Colonic mucosa (tissue), 4 donors: ENCODE measurements around the gene PSME3. TPM values are rescaled to one million over a fixed set of nuclear protein-coding genes. Genes with fewer than 3 reads are reported as not detected.
"Not testable (repeated sequence)": the region's sequence is repeated elsewhere in the genome, so short reads cannot be mapped to it uniquely, and the experiment has no call there.

Experiments used
- DNase-seq: peaks from one replicate; pipeline ENCODE4 v3.0.0-alpha.2; 2020
- H3K27ac ChIP-seq: fragments of 200-600 bp; one replicate; pipeline ENCODE4 v1.8.0; 2021
- H3K27me3 ChIP-seq: fragments of 200-600 bp; one replicate; pipeline ENCODE4 v1.8.0; 2021
- H3K36me3 ChIP-seq: fragments of 200-600 bp; one replicate; pipeline ENCODE4 v1.8.0; 2021
- H3K4me1 ChIP-seq: fragments of 200-600 bp; one replicate; pipeline ENCODE4 v1.8.0; 2021; ENCODE audit warnings: mild to moderate bottlenecking
- H3K4me3 ChIP-seq: fragments of 200-600 bp; one replicate; pipeline ENCODE4 v1.8.0; 2021
- H3K9ac ChIP-seq, 2 donors: one replicate each; pipeline ENCODE4 v1.7.0; 2013; ENCODE audit warnings: control low read depth in 2 of 2, low read depth in 2 of 2, low read length in 2 of 2
- H3K9me3 ChIP-seq: fragments of 200-600 bp; one replicate; pipeline ENCODE4 v1.8.0; 2021
- intact Hi-C: fragments of 100-400 bp; cut with DNase I; formaldehyde crosslinking; loops from one replicate; pipeline ENCODE4 v1.14.1; 2022
- total RNA-seq, 2 donors: library from RNA; stranded (reverse); fragmentation: NEBNext Ultra II Directional in 1 of 2; extraction: Animal tissue kit (Norgen Biotek cat#: 25700) in 1 of 2; gene quantifications; one replicate each; pipeline ENCODE4 v1.2.1, GENCODE V29; 2021
- TF ChIP-seq, protein P1 (sequence below): fragments of 200-600 bp; IDR thresholded peaks from one replicate; pipeline ENCODE4 v1.8.0; 2022; ENCODE audit warnings: antibody characterized with exemption, mild to moderate bottlenecking
- donor health status: healthy.
- donor health status: DM: no; HTN: no; CAD: no.
- donor health status: DM: no; HTN: no; CAD: no.

Gene PSME3
- total RNA-seq, 2 donors from 2014 or later: 86.4 to 163 TPM

DNA sequence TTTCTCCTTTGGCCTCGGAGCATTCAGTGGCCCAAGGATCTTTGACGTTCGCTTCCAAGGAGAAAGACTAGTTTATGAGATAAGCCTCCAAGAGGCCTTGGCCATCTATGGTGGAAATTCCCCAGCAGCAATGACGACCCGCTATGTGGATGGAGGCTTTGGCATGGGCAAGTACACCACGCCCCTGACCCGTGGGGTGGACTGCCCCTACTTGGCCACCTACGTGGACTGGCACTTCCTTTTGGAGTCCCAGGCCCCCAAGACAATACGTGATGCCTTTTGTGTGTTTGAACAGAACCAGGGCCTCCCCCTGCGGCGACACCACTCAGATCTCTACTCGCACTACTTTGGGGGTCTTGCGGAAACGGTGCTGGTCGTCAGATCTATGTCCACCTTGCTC lies 19.2 kb downstream of the PSME3 start:
- H3K9ac ChIP-seq: no peak overlapping the region
- TF ChIP-seq, protein P1, sequence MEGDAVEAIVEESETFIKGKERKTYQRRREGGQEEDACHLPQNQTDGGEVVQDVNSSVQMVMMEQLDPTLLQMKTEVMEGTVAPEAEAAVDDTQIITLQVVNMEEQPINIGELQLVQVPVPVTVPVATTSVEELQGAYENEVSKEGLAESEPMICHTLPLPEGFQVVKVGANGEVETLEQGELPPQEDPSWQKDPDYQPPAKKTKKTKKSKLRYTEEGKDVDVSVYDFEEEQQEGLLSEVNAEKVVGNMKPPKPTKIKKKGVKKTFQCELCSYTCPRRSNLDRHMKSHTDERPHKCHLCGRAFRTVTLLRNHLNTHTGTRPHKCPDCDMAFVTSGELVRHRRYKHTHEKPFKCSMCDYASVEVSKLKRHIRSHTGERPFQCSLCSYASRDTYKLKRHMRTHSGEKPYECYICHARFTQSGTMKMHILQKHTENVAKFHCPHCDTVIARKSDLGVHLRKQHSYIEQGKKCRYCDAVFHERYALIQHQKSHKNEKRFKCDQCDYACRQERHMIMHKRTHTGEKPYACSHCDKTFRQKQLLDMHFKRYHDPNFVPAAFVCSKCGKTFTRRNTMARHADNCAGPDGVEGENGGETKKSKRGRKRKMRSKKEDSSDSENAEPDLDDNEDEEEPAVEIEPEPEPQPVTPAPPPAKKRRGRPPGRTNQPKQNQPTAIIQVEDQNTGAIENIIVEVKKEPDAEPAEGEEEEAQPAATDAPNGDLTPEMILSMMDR: no peak
- no peak overlapping the region for H3K4me3 ChIP-seq
- H3K27me3 ChIP-seq: no peaks in the 10 kb centered on the region
- intact Hi-C loops: no loop called here
- DNase-seq: no peak
- H3K27ac ChIP-seq: peak overlapping the region; percentile 44
- no peaks in the 10 kb centered on the region for H3K4me1 ChIP-seq
- H3K9me3 ChIP-seq: no peaks in the 10 kb centered on the region
- H3K36me3 ChIP-seq: no peaks in the 10 kb centered on the region

DNA sequence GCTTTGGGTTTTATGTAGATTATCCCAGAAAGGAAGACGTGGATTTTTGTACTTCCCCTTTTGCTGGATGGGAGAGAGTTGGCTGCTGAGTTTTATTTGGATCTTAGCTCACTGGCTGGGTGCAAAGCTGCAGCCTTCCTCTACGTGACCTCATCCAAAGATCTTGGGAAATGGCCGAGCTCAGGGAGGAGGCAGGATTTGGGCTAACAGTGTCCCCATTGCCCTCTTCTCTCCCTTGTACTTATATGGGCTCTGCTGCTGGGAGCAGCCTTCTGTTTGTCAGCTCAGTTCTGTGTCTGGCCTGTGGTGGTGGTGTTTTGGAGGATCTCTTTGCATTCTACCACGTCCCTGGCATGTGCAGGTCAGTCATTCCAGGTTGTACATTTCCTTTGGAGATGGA lies 19.8 kb downstream of the PSME3 start:
- TF ChIP-seq, protein P1: no peak
- no peak for DNase-seq
- no peaks in the 10 kb centered on the region for H3K36me3 ChIP-seq
- peak overlapping the region; percentile 44 for H3K27ac ChIP-seq
- no peaks in the 10 kb centered on the region for H3K27me3 ChIP-seq
- H3K9ac ChIP-seq: peak overlapping the region in 1 of 2 donors; percentile 1
- intact Hi-C loops: no loop called here
- no peaks in the 10 kb centered on the region for H3K9me3 ChIP-seq
- H3K4me1 ChIP-seq: no peaks in the 10 kb centered on the region
- peak overlapping the region; percentile 24 for H3K4me3 ChIP-seq

DNA sequence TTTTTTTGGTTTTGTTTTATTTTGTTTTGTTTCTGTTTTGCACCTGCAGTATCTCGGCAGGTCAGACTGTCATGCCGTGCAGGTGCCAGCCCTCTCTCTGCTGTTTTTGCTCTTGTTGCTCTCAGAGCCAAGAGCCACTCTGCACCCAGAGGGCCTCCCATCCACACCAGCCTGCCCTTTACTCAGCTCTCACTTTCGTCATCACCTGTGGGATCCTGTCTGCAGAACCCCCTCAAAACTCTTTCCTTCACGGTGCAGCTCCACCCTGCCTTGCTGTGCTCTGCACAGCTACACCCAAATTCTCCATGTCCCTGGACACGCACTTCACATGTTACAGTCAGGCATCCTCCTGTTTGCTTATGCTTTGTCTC lies 20.4 kb downstream of the PSME3 start:
- no peak for DNase-seq
- no peaks in the 10 kb centered on the region for H3K36me3 ChIP-seq
- intact Hi-C loops: no loop called here
- no peaks in the 10 kb centered on the region for H3K27me3 ChIP-seq
- H3K27ac ChIP-seq: no peak overlapping the region
- H3K4me1 ChIP-seq: no peaks in the 10 kb centered on the region
- no peaks in the 10 kb centered on the region for H3K9me3 ChIP-seq
- TF ChIP-seq, protein P1: no peak
- H3K9ac ChIP-seq: peak overlapping the region; percentile 1 to 36
- H3K4me3 ChIP-seq: peak overlapping the region; percentile 24

DNA sequence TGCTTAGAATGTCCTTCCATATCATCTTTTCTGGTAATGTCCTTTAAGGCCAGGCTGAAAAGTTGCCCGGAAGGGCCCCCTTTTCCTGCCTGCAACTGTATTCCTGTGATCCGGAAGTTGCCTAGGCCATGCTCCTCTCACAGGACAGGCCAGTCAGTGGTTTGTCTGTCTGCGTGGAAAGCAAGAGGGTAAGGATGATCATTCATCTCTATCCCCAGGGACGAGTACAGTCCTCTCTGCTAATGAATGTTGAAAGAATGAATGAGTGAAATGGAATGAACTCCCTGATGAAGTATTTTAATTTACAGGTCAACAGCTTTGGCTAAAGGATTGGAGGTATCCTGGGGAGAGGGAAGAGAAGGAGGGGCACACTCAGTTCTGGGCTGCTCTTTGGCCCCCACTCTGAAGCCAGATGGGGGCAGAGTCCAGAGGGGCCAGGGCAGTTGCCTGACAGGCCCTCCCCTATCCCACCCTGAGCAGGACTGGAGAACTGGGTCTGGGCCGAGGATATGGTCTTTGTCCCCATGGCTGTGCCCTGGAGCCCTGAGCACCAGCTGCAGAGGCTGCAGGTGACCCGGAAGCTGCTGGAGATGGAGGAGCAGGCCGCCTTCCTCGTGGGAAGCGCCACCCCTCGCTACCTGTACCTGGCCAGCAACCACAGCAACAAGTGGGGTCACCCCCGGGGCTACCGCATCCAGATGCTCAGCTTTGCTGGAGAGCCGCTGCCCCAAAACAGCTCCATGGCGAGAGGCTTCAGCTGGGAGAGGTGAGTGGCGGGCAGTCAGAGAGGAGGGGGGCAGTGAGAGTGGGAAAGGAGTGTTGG lies 21.0 kb downstream of the PSME3 start:
- Histone ChIP-seq H3K36me3 (no peaks in the 10 kb centered on the region), H3K27me3 (no peaks in the 10 kb centered on the region), H3K9me3 (no peaks in the 10 kb centered on the region), H3K4me3 (peak overlapping the region; percentile 24), H3K4me1 (no peaks in the 10 kb centered on the region), H3K9ac (peak overlapping the region in 1 of 2 donors; percentile 36), H3K27ac (no peak overlapping the region)
- intact Hi-C loops: no loop called here
- TF ChIP-seq, protein P1: no peak
- DNase-seq: no peak

DNA sequence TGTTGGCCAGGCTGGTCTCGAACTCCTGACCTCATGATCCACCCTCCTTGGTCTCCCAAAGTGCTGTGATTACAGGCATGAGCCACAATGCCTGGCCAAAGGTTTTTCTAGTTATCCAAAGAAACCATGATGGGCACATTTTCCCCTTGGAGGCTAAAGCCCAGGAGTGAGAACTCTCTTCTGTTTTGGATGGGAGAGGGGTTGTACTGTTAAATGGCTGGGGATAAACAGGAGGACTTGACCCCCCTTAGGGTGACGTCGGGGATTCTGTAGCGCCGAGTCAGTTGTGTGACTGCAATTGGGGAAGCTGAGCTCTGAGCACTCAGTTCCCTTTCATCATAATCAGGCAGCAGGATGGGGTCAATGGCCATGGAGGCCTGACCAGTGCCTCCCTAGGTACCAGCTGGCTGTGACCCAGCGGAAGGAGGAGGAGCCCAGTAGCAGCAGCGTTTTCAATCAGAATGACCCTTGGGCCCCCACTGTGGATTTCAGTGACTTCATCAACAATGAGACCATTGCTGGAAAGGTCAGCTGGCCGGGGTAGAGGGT lies 21.9 kb downstream of the PSME3 start:
- no peak overlapping the region for H3K4me3 ChIP-seq
- no peak overlapping the region for H3K27ac ChIP-seq
- H3K36me3 ChIP-seq: no peaks in the 10 kb centered on the region
- intact Hi-C loops: no loop called here
- DNase-seq: no peak
- no peaks in the 10 kb centered on the region for H3K27me3 ChIP-seq
- no peaks in the 10 kb centered on the region for H3K4me1 ChIP-seq
- H3K9me3 ChIP-seq: no peaks in the 10 kb centered on the region
- TF ChIP-seq, protein P1: no peak
- H3K9ac ChIP-seq: no peak overlapping the region

DNA sequence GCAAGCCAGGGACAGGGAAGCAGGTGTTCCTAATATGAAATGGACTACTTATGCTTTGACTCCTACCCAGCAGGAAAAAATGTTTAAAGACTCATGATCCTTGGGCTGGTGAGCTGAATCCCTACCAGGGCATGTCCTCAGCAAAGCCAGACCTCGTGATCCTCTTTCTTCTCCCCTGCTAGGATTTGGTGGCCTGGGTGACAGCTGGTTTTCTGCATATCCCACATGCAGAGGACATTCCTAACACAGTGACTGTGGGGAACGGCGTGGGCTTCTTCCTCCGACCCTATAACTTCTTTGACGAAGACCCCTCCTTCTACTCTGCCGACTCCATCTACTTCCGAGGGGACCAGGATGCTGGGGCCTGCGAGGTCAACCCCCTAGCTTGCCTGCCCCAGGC lies 22.9 kb downstream of the PSME3 start:
- H3K9me3 ChIP-seq, H3K4me3 ChIP-seq, intact Hi-C loops, H3K27ac ChIP-seq, H3K9ac ChIP-seq, H3K27me3 ChIP-seq, H3K36me3 ChIP-seq, H3K4me1 ChIP-seq, DNase-seq: not testable (repeated sequence)

DNA sequence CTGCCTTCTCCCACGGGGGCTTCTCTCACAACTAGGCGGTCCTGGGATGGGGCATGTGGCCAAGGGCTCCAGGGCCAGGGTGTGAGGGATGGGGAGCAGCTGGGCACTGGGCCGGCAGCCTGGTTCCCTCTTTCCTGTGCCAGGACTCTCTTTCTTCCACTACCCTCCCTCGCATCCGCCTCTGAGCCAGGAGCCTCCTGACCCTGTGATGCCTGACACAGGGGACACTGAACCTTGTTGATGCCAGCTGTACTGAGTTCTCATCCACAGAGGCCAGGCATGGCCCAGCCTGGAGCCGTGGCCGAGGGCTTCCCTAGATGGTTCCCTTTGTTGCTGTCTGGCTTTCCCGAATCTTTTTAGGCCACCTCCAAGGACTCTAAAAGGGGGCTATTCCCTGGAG lies 23.3 kb downstream of the PSME3 start:
- intact Hi-C loops, H3K9me3 ChIP-seq, H3K36me3 ChIP-seq, H3K27ac ChIP-seq, H3K4me1 ChIP-seq, H3K4me3 ChIP-seq, H3K9ac ChIP-seq, H3K27me3 ChIP-seq, DNase-seq: not testable (repeated sequence)
